A549 (cell line): ENCODE results near the gene SLC10A1. TPM values are rescaled to one million over a fixed set of nuclear protein-coding genes. Genes with fewer than 3 reads are reported as not detected.

ENCODE experiments used
- ATAC-seq, 2 experiments: fragments of 200-7000 bp in 1 of 2; fragments of >200 bp in 1 of 2; cut with Nextera tagmentation in 1 of 2; cut with Tn5 transposase in 1 of 2; 3 replicates each; pipeline versions ENCODE4 v1.8.0 to v1.9.1; 2018 to 2020; ENCODE audit warnings: mild to moderate bottlenecking in 1 of 2, moderate library complexity in 1 of 2
- CTCF ChIA-PET: fragments of 300-600 bp; sonication (Branson Sonifier 250); formaldehyde crosslinking; extraction: SDS; loops from one replicate; lab custom pipeline; 2021; ENCODE audit warnings: antibody characterized with exemption, inconsistent platforms; lab: Yijun Ruan, JAX
- POLR2A ChIA-PET: fragments of 350-600 bp; formaldehyde crosslinking; extraction: SDS; loops from one replicate; lab custom pipeline; 2021; ENCODE audit warnings: antibody characterized with exemption, inconsistent platforms; lab: Yijun Ruan, JAX
- DNase-seq, 2 experiments: peaks; one replicate each; pipeline versions ENCODE4 v3.0.0 to v3.0.0-alpha.2; 2011 to 2016; ENCODE audit warnings: low read depth in 1 of 2, low spot score in 1 of 2
- FAIRE-seq: peaks from 2 replicates; lab custom pipeline; 2011; peaks lifted over from hg19 to GRCh38; lab: Jason Lieb, UNC
- H3K27ac ChIP-seq, 2 experiments: fragments of >200 bp; sonication (Bioruptor Twin); formaldehyde crosslinking; 3 replicates each; pipeline ENCODE4 v1.5.1; 2016 to 2017
- H3K4me1 ChIP-seq: fragments of >200 bp; sonication (Bioruptor Twin); formaldehyde crosslinking; 3 replicates; pipeline ENCODE4 v1.6.1; 2016
- H3K4me2 ChIP-seq: fragments of >200 bp; sonication (Bioruptor Twin); formaldehyde crosslinking; 3 replicates; pipeline ENCODE4 v1.6.1; 2016
- H3K4me3 ChIP-seq: fragments of >200 bp; sonication (Bioruptor Twin); formaldehyde crosslinking; 3 replicates; pipeline ENCODE4 v1.5.1; 2016
- H3K9me3 ChIP-seq: fragments of >200 bp; sonication (Bioruptor Twin); formaldehyde crosslinking; 3 replicates; pipeline ENCODE4 v1.6.1; 2016
- CBX2 ChIP-seq: fragments of 200-600 bp; sonication (generic); IDR thresholded peaks from 2 replicates; pipeline ENCODE4 v1.6.1; 2016; ENCODE audit warnings: low read depth, mild to moderate bottlenecking, borderline replicate concordance
- ESRRA ChIP-seq: fragments of 150-350 bp; IDR thresholded peaks from 2 replicates; pipeline ENCODE4 v1.6.1; 2014; ENCODE audit warnings: mild to moderate bottlenecking, low read length, borderline replicate concordance
- HEYL ChIP-seq: fragments of 250-450 bp; sonication (Bioruptor Pico); IDR thresholded peaks from 2 replicates; pipeline ENCODE4 v1.8.0; 2021; ENCODE audit warnings: mild to moderate bottlenecking, moderate library complexity
- HOXA7 ChIP-seq: fragments of 250-450 bp; sonication (Bioruptor Pico); IDR thresholded peaks from 2 replicates; pipeline ENCODE4 v1.5.0; 2020; ENCODE audit warnings: mild to moderate bottlenecking, moderate library complexity
- NFE2L2 ChIP-seq: fragments of 150-350 bp; conservative IDR thresholded peaks from 2 replicates; pipeline ENCODE4 v1.6.1; 2014; ENCODE audit warnings: low read length
- POLR2AphosphoS2 ChIP-seq: conservative IDR thresholded peaks from 2 replicates; pipeline ENCODE4 v1.6.1; 2012; ENCODE audit warnings: low read length, improper control_type of control experiment, inconsistent platforms
- RNF2 ChIP-seq: fragments of 200-600 bp; sonication (generic); IDR thresholded peaks from 2 replicates; pipeline ENCODE4 v1.6.1; 2016; ENCODE audit warnings: low read depth, mild to moderate bottlenecking, antibody characterized with exemption, moderate library complexity, borderline replicate concordance
- ZFP36 ChIP-seq: fragments of 450-650 bp; IDR thresholded peaks from 2 replicates; pipeline ENCODE4 v1.6.1; 2014; ENCODE audit warnings: borderline replicate concordance; ENCODE audit not compliant: partially characterized antibody
- ZSCAN20 ChIP-seq: fragments of 250-450 bp; sonication (Bioruptor Pico); IDR thresholded peaks from 2 replicates; pipeline ENCODE4 v1.8.0; 2022; ENCODE audit warnings: mild to moderate bottlenecking, moderate library complexity
- WGBS: methylation state at CpG from one replicate; pipeline ENCODE4 v1.1.6; 2017; ENCODE audit errors: missing lambda C conversion rate; 5-methylcytosine and 5-hydroxymethylcytosine counted together
- polyA plus RNA-seq, 4 experiments: library from polyadenylated mRNA; depleted of rRNA in 3 of 4; stranded (reverse); fragments of >200 nt; fragmentation: RNase III in 1 of 4; extraction: RNeasy Plus Mini Kit Qiagen cat#74134 plus additional on column Dnase treatment in 1 of 4; gene quantifications; 2 replicates in 3 of 4; 3 replicates in 1 of 4; pipeline ENCODE4 v1.2.3, GENCODE V29; 2011 to 2017
- TF ChIP-seq, protein P1 (sequence below): fragments of 200-600 bp; sonication (generic); IDR thresholded peaks from 2 replicates; pipeline ENCODE4 v1.6.1; 2016; ENCODE audit warnings: antibody characterized with exemption, mild to moderate bottlenecking, moderate library complexity

SLC10A1 gene
- polyA plus RNA-seq, 2 of the 4 experiments (the other 2 are of a cell fraction) = not detected

- Histone ChIP-seq H3K27ac (no peak overlapping the region), H3K9me3 (no peaks in the 10 kb centered on the region), H3K4me2 (no peak overlapping the region), H3K4me1 (no peaks in the 10 kb centered on the region; the same call in 2 of the 3 replicates), H3K4me3 (no peak overlapping the region)
- DNase-seq (no peak), ATAC-seq (no peak), FAIRE-seq (no peak)
- WGBS = 89% methylated on average over 3 of the region's 3 CpGs
- TF ChIP-seq RNF2 (no peak), HOXA7 (CRISPR knock-in tag) (0 out of 2 replicates have a peak, but pooled peaks have one; percentile 66)
- ChIA-PET POLR2A (interaction anchor here (0.6 kb wide), 1 partner anchor 12 kb away, joined by 4 read pairs; no protein-coding TSS in a partner anchor), CTCF (no interaction called here)
Observed at GRCh38 chr14:69775012-69775411, 22.0 kb downstream of the SLC10A1 start.

- ChIA-PET CTCF (interaction anchor here (1.0 kb wide), 1 partner anchor 120 kb away, joined by 3 read pairs; no protein-coding TSS in a partner anchor), POLR2A (no interaction called here)
- Histone ChIP-seq H3K4me1 (peaks cover 12% of the 10 kb centered on the region; the same call in 2 of the 3 replicates), H3K27ac (no peak overlapping the region), H3K9me3 (no peaks in the 10 kb centered on the region), H3K4me2 (no peak overlapping the region), H3K4me3 (no peak overlapping the region)
- FAIRE-seq (no peak), DNase-seq (no peak), ATAC-seq (peak in 1 of 2 experiments; percentile 17; a peak in 3 of 6 replicates)
- WGBS = 92% methylated on average over 7 of the region's 7 CpGs
- TF ChIP-seq, protein P1, sequence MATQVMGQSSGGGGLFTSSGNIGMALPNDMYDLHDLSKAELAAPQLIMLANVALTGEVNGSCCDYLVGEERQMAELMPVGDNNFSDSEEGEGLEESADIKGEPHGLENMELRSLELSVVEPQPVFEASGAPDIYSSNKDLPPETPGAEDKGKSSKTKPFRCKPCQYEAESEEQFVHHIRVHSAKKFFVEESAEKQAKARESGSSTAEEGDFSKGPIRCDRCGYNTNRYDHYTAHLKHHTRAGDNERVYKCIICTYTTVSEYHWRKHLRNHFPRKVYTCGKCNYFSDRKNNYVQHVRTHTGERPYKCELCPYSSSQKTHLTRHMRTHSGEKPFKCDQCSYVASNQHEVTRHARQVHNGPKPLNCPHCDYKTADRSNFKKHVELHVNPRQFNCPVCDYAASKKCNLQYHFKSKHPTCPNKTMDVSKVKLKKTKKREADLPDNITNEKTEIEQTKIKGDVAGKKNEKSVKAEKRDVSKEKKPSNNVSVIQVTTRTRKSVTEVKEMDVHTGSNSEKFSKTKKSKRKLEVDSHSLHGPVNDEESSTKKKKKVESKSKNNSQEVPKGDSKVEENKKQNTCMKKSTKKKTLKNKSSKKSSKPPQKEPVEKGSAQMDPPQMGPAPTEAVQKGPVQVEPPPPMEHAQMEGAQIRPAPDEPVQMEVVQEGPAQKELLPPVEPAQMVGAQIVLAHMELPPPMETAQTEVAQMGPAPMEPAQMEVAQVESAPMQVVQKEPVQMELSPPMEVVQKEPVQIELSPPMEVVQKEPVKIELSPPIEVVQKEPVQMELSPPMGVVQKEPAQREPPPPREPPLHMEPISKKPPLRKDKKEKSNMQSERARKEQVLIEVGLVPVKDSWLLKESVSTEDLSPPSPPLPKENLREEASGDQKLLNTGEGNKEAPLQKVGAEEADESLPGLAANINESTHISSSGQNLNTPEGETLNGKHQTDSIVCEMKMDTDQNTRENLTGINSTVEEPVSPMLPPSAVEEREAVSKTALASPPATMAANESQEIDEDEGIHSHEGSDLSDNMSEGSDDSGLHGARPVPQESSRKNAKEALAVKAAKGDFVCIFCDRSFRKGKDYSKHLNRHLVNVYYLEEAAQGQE = no peak
- no peak for TF ChIP-seq ESRRA
- no peak for TF ChIP-seq CBX2
- TF ChIP-seq POLR2AphosphoS2 = peak; percentile 93; the same call in 1 of the 2 replicates
- no peak for TF ChIP-seq HEYL (CRISPR knock-in tag)
- TF ChIP-seq ZFP36 = no peak
- TF ChIP-seq ZSCAN20 (CRISPR knock-in tag) = no peak
Observed at GRCh38 chr14:69773571-69774276, 23.3 kb downstream of the SLC10A1 start.

GRCh38 chr14:69772082-69773017, 24.7 kb downstream of the SLC10A1 start:
- ChIA-PET POLR2A (no interaction called here), CTCF (no interaction called here)
- no peak for FAIRE-seq
- H3K27ac ChIP-seq = no peak overlapping the region
- H3K9me3 ChIP-seq = no peaks in the 10 kb centered on the region
- no peak overlapping the region for H3K4me2 ChIP-seq
- TF ChIP-seq, protein P1 = peak; percentile 26; the same call in 1 of the 2 replicates
- TF ChIP-seq POLR2AphosphoS2 (peak; percentile 51), NFE2L2 (no peak)
- TF ChIP-seq, all 56 proteins: peak for 2
- ATAC-seq (no peak), DNase-seq (no peak)
- H3K4me1 ChIP-seq = peaks cover 17% of the 10 kb centered on the region; the same call in 2 of the 3 replicates
- no peak overlapping the region for H3K4me3 ChIP-seq
- WGBS = 92% methylated on average over 11 of the region's 11 CpGs
